OCI-LY1 (cell line): ENCODE data around the gene NFAT5.

Experiments
- H2AFZ ChIP-seq: fragments of 200-600 bp; sonication (generic), shearing (Covaris generic); 2 replicates; pipeline ENCODE4 v1.6.0; 2014; ENCODE audit warnings: antibody characterized with exemption, mild to moderate bottlenecking, low read length
- H3F3A ChIP-seq: fragments of 200-600 bp; sonication (generic), shearing (Covaris generic); 2 replicates; pipeline ENCODE4 v1.6.0; 2014; ENCODE audit warnings: mild to moderate bottlenecking, antibody characterized with exemption, low read length, moderate library complexity; ENCODE audit not compliant: insufficient read depth
- H3K27ac ChIP-seq: fragments of 200-600 bp; sonication (generic); 2 replicates; pipeline ENCODE4 v1.5.1; 2014; ENCODE audit warnings: low read length, mixed run types, mild to moderate bottlenecking, low read depth; ENCODE audit not compliant: poor library complexity, severe bottlenecking
- H3K27me3 ChIP-seq: fragments of 200-600 bp; sonication (generic); 2 replicates; pipeline ENCODE4 v1.6.0; 2014; ENCODE audit warnings: antibody characterized with exemption, mild to moderate bottlenecking, low read length, moderate library complexity; ENCODE audit not compliant: insufficient read depth
- H3K36me3 ChIP-seq: fragments of 200-600 bp; sonication (generic); 2 replicates; pipeline ENCODE4 v1.6.1; 2014; ENCODE audit warnings: mild to moderate bottlenecking, antibody characterized with exemption, low read length, moderate library complexity, mixed read lengths; ENCODE audit not compliant: insufficient read depth
- H3K4me1 ChIP-seq: fragments of 200-600 bp; sonication (generic); 2 replicates; pipeline ENCODE4 v1.5.1; 2014; ENCODE audit warnings: mild to moderate bottlenecking, low read length, moderate library complexity; ENCODE audit not compliant: insufficient read depth, severe bottlenecking
- H3K4me2 ChIP-seq: fragments of 200-600 bp; sonication (generic), shearing (Covaris generic); 2 replicates; pipeline ENCODE4 v1.6.1; 2014; ENCODE audit warnings: low read length
- H3K4me3 ChIP-seq: fragments of 200-600 bp; sonication (generic); 2 replicates; pipeline ENCODE4 v1.5.1; 2014; ENCODE audit warnings: low read length, low read depth, mild to moderate bottlenecking, mixed read lengths; ENCODE audit not compliant: poor library complexity, severe bottlenecking
- H3K79me2 ChIP-seq: fragments of 200-600 bp; shearing (Covaris generic); 2 replicates; pipeline ENCODE4 v1.6.1; 2016; ENCODE audit warnings: mixed run types, low read length, mixed read lengths; ENCODE audit not compliant: insufficient read depth
- H3K9ac ChIP-seq: fragments of 200-600 bp; sonication (generic), shearing (Covaris generic); 2 replicates; pipeline ENCODE4 v1.6.1; 2014; ENCODE audit warnings: mild to moderate bottlenecking, low read length, mixed read lengths
- H3K9me2 ChIP-seq: fragments of 200-600 bp; sonication (generic), shearing (Covaris generic); 2 replicates; pipeline ENCODE4 v1.6.1; 2014; ENCODE audit warnings: low read depth, mild to moderate bottlenecking, low read length, mixed read lengths
- H3K9me3 ChIP-seq: fragments of 200-600 bp; shearing (Covaris generic); 2 replicates; pipeline ENCODE4 v1.6.1; 2014; ENCODE audit warnings: low read length, mixed read lengths
- H4K20me1 ChIP-seq: fragments of 200-600 bp; sonication (generic), shearing (Covaris generic); 2 replicates; pipeline ENCODE4 v1.6.0; 2016; ENCODE audit warnings: mild to moderate bottlenecking, low read length; ENCODE audit not compliant: insufficient read depth
- EZH2 ChIP-seq: fragments of 200-600 bp; sonication (generic), shearing (Covaris generic); IDR thresholded peaks from 2 replicates; pipeline ENCODE4 v1.8.0; 2017; ENCODE audit warnings: borderline replicate concordance, mixed run types, mild to moderate bottlenecking, antibody characterized with exemption, low read length, moderate library complexity, mixed read lengths
- TF ChIP-seq, protein P1 (sequence below): fragments of 200-600 bp; sonication (generic), shearing (Covaris generic); IDR thresholded peaks from 2 replicates; pipeline ENCODE4 v1.5.1; 2017; ENCODE audit warnings: mild to moderate bottlenecking, antibody characterized with exemption, low read length, moderate library complexity, mixed read lengths

Gene NFAT5

GRCh38 chr16:69672998-69673713 lies 107.4 kb downstream of the NFAT5 start:
- H3K9me3 ChIP-seq = no peaks in the 10 kb centered on the region
- no peaks in the 10 kb centered on the region for H3F3A ChIP-seq
- H4K20me1 ChIP-seq = no peaks in the 10 kb centered on the region
- no peaks in the 10 kb centered on the region for H3K79me2 ChIP-seq
- no peak overlapping the region for H3K27ac ChIP-seq
- no peak overlapping the region for H3K4me2 ChIP-seq
- H3K4me3 ChIP-seq = no peak overlapping the region
- TF ChIP-seq EZH2 = no peak
- TF ChIP-seq, protein P1, sequence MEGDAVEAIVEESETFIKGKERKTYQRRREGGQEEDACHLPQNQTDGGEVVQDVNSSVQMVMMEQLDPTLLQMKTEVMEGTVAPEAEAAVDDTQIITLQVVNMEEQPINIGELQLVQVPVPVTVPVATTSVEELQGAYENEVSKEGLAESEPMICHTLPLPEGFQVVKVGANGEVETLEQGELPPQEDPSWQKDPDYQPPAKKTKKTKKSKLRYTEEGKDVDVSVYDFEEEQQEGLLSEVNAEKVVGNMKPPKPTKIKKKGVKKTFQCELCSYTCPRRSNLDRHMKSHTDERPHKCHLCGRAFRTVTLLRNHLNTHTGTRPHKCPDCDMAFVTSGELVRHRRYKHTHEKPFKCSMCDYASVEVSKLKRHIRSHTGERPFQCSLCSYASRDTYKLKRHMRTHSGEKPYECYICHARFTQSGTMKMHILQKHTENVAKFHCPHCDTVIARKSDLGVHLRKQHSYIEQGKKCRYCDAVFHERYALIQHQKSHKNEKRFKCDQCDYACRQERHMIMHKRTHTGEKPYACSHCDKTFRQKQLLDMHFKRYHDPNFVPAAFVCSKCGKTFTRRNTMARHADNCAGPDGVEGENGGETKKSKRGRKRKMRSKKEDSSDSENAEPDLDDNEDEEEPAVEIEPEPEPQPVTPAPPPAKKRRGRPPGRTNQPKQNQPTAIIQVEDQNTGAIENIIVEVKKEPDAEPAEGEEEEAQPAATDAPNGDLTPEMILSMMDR = no peak
- H3K27me3 ChIP-seq = no peaks in the 10 kb centered on the region
- no peaks in the 10 kb centered on the region for H3K9me2 ChIP-seq
- H3K4me1 ChIP-seq = no peaks in the 10 kb centered on the region
- H3K9ac ChIP-seq = no peak overlapping the region
- peaks cover 63% of the 10 kb centered on the region for H3K36me3 ChIP-seq
- no peak overlapping the region for H2AFZ ChIP-seq

- peaks cover 51% of the 10 kb centered on the region for H3K36me3 ChIP-seq
- no peaks in the 10 kb centered on the region for H3K79me2 ChIP-seq
These were observed 114.6 kb downstream of the NFAT5 start for GRCh38 chr16:69680358-69680757.

GRCh38 chr16:69688589-69688988 lies 122.8 kb downstream of the NFAT5 start:
- Histone ChIP-seq H3F3A (no peaks in the 10 kb centered on the region), H3K9me2 (no peaks in the 10 kb centered on the region), H3K4me2 (no peak overlapping the region), H3K36me3 (peaks cover 30% of the 10 kb centered on the region), H3K4me3 (no peak overlapping the region), H3K4me1 (no peaks in the 10 kb centered on the region), H3K79me2 (no peaks in the 10 kb centered on the region), H3K9me3 (no peaks in the 10 kb centered on the region), H3K9ac (no peak overlapping the region), H3K27ac (no peak overlapping the region), H3K27me3 (no peaks in the 10 kb centered on the region), H2AFZ (no peak overlapping the region), H4K20me1 (no peaks in the 10 kb centered on the region)
- TF ChIP-seq, protein P1 = no peak
- no peak for TF ChIP-seq EZH2

More at GRCh38 chr16:69680358-69680757, 114.6 kb downstream of the NFAT5 start:
- no peak overlapping the region for H3K4me2 ChIP-seq
- H3F3A ChIP-seq = no peaks in the 10 kb centered on the region
- no peaks in the 10 kb centered on the region for H3K9me3 ChIP-seq
- H3K9ac ChIP-seq = no peak overlapping the region
- no peaks in the 10 kb centered on the region for H3K9me2 ChIP-seq
- H3K27ac ChIP-seq = no peak overlapping the region
- H3K4me3 ChIP-seq = no peak overlapping the region
- H2AFZ ChIP-seq = no peak overlapping the region
- H3K4me1 ChIP-seq = no peaks in the 10 kb centered on the region
- H3K27me3 ChIP-seq = no peaks in the 10 kb centered on the region
- H4K20me1 ChIP-seq = no peaks in the 10 kb centered on the region
- TF ChIP-seq, protein P1 = no peak
- no peak for TF ChIP-seq EZH2
